Immature natural killer cell (primary cell): ENCODE data around the gene SLC23A2. TPM values are rescaled to one million over a fixed set of nuclear protein-coding genes. Genes with fewer than 3 reads are reported as not detected.
"Not testable (repeated sequence)": the region's sequence is repeated elsewhere in the genome, so short reads cannot be mapped to it uniquely, and the experiment has no call there.

ENCODE experiments used
- DNase-seq, 3 donors: peaks; one replicate each; pipeline ENCODE4 v3.0.0; 2022; ENCODE audit warnings: mixed read lengths in 1 of 3
- H3K27ac Mint-ChIP-seq, 6 donors: one replicate each; pipeline ENCODE4 v1.8.0; 2020; ENCODE audit warnings: mixed read lengths in 6 of 6, mild to moderate bottlenecking in 5 of 6, inconsistent platforms in 4 of 6, moderate library complexity in 3 of 6
- H3K27me3 Mint-ChIP-seq, 3 donors: one replicate each; pipeline ENCODE4 v1.8.0; 2020 to 2021; ENCODE audit warnings: low read depth in 3 of 3, mild to moderate bottlenecking in 3 of 3, mixed read lengths in 3 of 3, moderate library complexity in 3 of 3, inconsistent platforms in 1 of 3
- H3K36me3 Mint-ChIP-seq, 3 donors: one replicate each; pipeline ENCODE4 v1.8.0; 2020; ENCODE audit warnings: mixed read lengths in 3 of 3, inconsistent platforms in 2 of 3, mild to moderate bottlenecking in 2 of 3
- H3K4me1 Mint-ChIP-seq, 2 donors: one replicate each; pipeline ENCODE4 v1.8.0; 2020; ENCODE audit warnings: inconsistent platforms in 2 of 2, mild to moderate bottlenecking in 2 of 2, mixed read lengths in 2 of 2, moderate library complexity in 1 of 2
- H3K4me3 Mint-ChIP-seq, 5 donors: one replicate each; pipeline ENCODE4 v1.8.0; 2020; ENCODE audit warnings: mild to moderate bottlenecking in 5 of 5, mixed read lengths in 5 of 5, inconsistent platforms in 3 of 5, moderate library complexity in 3 of 5
- H3K9me3 Mint-ChIP-seq, 6 donors: one replicate each; pipeline ENCODE4 v1.8.0; 2020; ENCODE audit warnings: mild to moderate bottlenecking in 6 of 6, mixed read lengths in 6 of 6, inconsistent platforms in 4 of 6, moderate library complexity in 3 of 6
- polyA plus RNA-seq, 3 donors: library from polyadenylated mRNA; unstranded; fragments of 300-500 nt; fragmentation: Illumina TruSeq; gene quantifications; one replicate each; pipeline ENCODE4 v1.2.3, GENCODE V29; 2021

SLC23A2 gene
- polyA plus RNA-seq, 3 donors from 2014 or later, result 5.0 to 9.3 (median 5.1) TPM

GRCh38 chr20:4894409-4894808 lies 106.9 kb downstream of the SLC23A2 start:
- Mint-ChIP-seq H3K27ac (peak overlapping the region in 3 of 6 donors; percentile 38 to 83 (median 62)), H3K9me3 (no peaks in the 10 kb centered on the region), H3K27me3 (peaks cover 0 to 2% (median 0%) of the 10 kb centered on the region in 3 donors)

DNA sequence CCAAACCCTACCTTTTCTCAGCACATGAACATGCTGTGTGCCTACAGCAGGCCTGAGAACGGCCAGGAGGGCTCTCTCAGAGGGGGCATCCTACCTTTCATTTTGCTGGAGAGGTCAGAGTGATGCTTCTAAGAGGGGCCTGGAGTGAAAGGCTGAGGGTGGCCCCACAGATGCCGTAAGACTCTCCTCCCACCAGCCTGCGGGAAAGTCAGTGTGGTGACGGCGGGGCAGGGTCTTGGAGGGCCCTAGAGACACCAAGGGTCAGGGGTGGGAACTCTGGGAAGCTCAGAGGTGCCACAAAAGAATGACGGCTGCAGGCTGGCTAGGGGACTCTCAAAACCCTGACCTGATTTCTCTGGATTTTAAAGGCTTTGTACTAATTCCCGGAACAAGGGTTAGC lies 107.6 kb downstream of the SLC23A2 start:
- H3K27ac Mint-ChIP-seq, result peak overlapping the region in 3 of 6 donors; percentile 8 to 66 (median 35)
- peaks cover 0 to 1% (median 0%) of the 10 kb centered on the region in 3 donors for H3K27me3 Mint-ChIP-seq
- H3K4me3 Mint-ChIP-seq, result no peak overlapping the region
- no peaks in the 10 kb centered on the region for H3K9me3 Mint-ChIP-seq
- peaks cover 0 to 12% (median 7%) of the 10 kb centered on the region in 3 donors for H3K36me3 Mint-ChIP-seq
- no peak for DNase-seq
- peaks cover 34 to 47% of the 10 kb centered on the region in 2 donors for H3K4me1 Mint-ChIP-seq

More at GRCh38 chr20:4894409-4894808, 106.9 kb downstream of the SLC23A2 start:
- DNase-seq, result no peak
- peaks cover 0 to 18% (median 6%) of the 10 kb centered on the region in 3 donors for H3K36me3 Mint-ChIP-seq
- no peak overlapping the region for H3K4me3 Mint-ChIP-seq
- H3K4me1 Mint-ChIP-seq, result peaks cover 34 to 47% of the 10 kb centered on the region in 2 donors

DNA sequence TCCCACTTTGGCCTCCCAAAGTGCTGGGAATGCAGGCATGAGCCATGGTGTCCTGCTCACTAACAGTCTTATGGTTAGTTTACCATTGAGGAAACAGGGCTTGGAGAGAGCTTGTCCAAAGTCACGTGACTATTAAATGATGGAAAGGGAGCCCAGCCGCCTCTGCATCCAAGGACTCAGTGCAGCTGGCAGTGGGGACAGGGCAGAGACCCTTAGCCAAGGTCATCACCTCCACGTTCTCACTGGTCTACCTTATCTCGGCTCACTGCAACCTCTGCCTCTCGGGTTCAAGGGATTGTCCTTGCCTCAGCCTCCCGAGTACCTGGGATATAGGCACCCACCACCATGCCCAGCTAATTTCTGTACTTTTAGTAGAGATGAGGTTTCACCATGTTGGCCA lies 109.3 kb downstream of the SLC23A2 start:
- DNase-seq, result no peak
- Mint-ChIP-seq H3K27ac (no peak overlapping the region), H3K36me3 (peaks cover 0 to 8% (median 7%) of the 10 kb centered on the region in 3 donors), H3K27me3 (peaks cover 0 to under 1% (median 0%) of the 10 kb centered on the region in 3 donors), H3K4me1 (peaks cover 29 to 38% of the 10 kb centered on the region in 2 donors), H3K4me3 (no peak overlapping the region), H3K9me3 (no peaks in the 10 kb centered on the region)

GRCh38 chr20:4891190-4891763 lies 110.0 kb downstream of the SLC23A2 start:
- Mint-ChIP-seq H3K4me1 (peaks cover 28 to 41% of the 10 kb centered on the region in 2 donors), H3K27ac (peak overlapping the region in 3 of 6 donors; percentile 8 to 45 (median 12)), H3K27me3 (peaks cover 0 to 2% (median 0%) of the 10 kb centered on the region in 3 donors), H3K36me3 (peaks cover 0 to 10% (median 8%) of the 10 kb centered on the region in 3 donors), H3K4me3 (no peak overlapping the region), H3K9me3 (no peaks in the 10 kb centered on the region)
- DNase-seq, result no peak

DNA sequence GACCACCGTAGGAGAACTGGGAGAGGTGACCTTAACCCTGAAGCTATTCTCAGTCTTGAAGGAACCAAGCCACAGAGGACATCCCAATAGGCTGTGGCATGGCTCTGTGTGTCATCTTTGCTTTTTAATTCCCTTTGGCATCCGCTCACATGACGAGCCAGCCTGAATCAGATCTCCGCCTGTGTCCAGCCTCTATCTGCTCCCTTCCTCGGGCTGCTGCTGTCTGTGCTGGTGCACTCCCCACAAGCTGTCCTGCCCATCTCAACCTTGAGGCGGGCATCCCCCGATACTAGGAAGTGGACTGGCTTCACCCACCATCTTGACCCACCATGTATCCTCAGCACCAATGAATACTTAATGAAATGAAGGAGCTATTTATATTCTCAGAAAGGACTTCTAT lies 111.9 kb downstream of the SLC23A2 start:
- Mint-ChIP-seq H3K27ac (no peak overlapping the region), H3K36me3 (peaks cover under 1 to 12% (median 10%) of the 10 kb centered on the region in 3 donors), H3K4me3 (no peak overlapping the region), H3K27me3 (peaks cover 0 to 2% (median 0%) of the 10 kb centered on the region in 3 donors), H3K9me3 (no peaks in the 10 kb centered on the region), H3K4me1 (peaks cover 28 to 44% of the 10 kb centered on the region in 2 donors)
- no peak for DNase-seq

GRCh38 chr20:4887586-4887985 lies 113.7 kb downstream of the SLC23A2 start:
- peaks cover 29 to 36% of the 10 kb centered on the region in 2 donors for H3K4me1 Mint-ChIP-seq
- H3K27ac Mint-ChIP-seq, result peak overlapping the region in 2 of 6 donors; percentile 19 to 64
- H3K9me3 Mint-ChIP-seq, result no peaks in the 10 kb centered on the region
- H3K36me3 Mint-ChIP-seq, result peaks cover 16 to 29% (median 26%) of the 10 kb centered on the region in 3 donors
- H3K4me3 Mint-ChIP-seq, result no peak overlapping the region
- no peak for DNase-seq
- H3K27me3 Mint-ChIP-seq, result peaks cover 0 to 2% (median 0%) of the 10 kb centered on the region in 3 donors

- no peaks in the 10 kb centered on the region for H3K9me3 Mint-ChIP-seq
- H3K27me3 Mint-ChIP-seq, result peaks cover 0 to 2% (median 0%) of the 10 kb centered on the region in 3 donors
- DNase-seq, result no peak
- peaks cover 19 to 31% (median 26%) of the 10 kb centered on the region in 3 donors for H3K36me3 Mint-ChIP-seq
- peak overlapping the region in 5 of 6 donors; percentile 17 to 77 (median 30) for H3K27ac Mint-ChIP-seq
- H3K4me3 Mint-ChIP-seq, result no peak overlapping the region
- peaks cover 34 to 37% of the 10 kb centered on the region in 2 donors for H3K4me1 Mint-ChIP-seq
These were observed 114.4 kb downstream of the SLC23A2 start for GRCh38 chr20:4886771-4887527.

- Mint-ChIP-seq H3K4me1 (peaks cover 43 to 44% of the 10 kb centered on the region in 2 donors), H3K36me3 (peaks cover 21 to 35% (median 30%) of the 10 kb centered on the region in 3 donors), H3K27ac (peak overlapping the region; percentile 20 to 88 (median 72))
These were observed 115.4 kb downstream of the SLC23A2 start for GRCh38 chr20:4885877-4886276.

DNA sequence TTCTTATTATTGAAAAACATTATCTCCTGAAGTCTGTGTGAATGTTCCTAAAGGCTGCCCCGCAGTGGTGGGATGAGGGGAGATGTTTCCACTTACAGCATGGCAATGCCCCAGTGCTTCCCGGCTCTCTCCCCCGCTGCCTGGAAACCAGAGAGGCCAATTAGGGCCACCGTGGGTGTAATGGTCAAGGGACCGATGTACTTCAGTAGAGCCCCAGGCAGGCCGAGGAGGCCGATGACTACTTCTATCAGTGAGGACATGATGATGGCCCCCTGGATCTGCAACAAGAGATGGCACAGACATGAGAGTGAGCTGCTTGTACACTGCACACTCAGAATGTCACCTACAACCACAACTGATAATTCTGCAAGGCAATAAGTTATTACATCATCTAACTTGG lies 117.8 kb downstream of the SLC23A2 start:
- DNase-seq, result no peak
- no peak overlapping the region for H3K27ac Mint-ChIP-seq
- peaks cover 49 to 55% of the 10 kb centered on the region in 2 donors for H3K4me1 Mint-ChIP-seq
- H3K4me3 Mint-ChIP-seq, result no peak overlapping the region
- H3K27me3 Mint-ChIP-seq, result peaks cover 0 to 2% (median 1%) of the 10 kb centered on the region in 3 donors
- H3K36me3 Mint-ChIP-seq, result peaks cover 32 to 39% (median 34%) of the 10 kb centered on the region in 3 donors
- no peaks in the 10 kb centered on the region for H3K9me3 Mint-ChIP-seq

More at GRCh38 chr20:4885877-4886276, 115.4 kb downstream of the SLC23A2 start:
- Mint-ChIP-seq H3K27me3 (peaks cover 0 to 2% (median 0%) of the 10 kb centered on the region in 3 donors), H3K9me3 (no peaks in the 10 kb centered on the region), H3K4me3 (peak overlapping the region; percentile 15 to 42 (median 40))
- peak; percentile 3 to 33 (median 19) for DNase-seq

GRCh38 chr20:4883051-4883450 lies 118.3 kb downstream of the SLC23A2 start:
- Mint-ChIP-seq H3K9me3 (no peaks in the 10 kb centered on the region), H3K36me3 (peaks cover 32 to 39% (median 34%) of the 10 kb centered on the region in 3 donors), H3K4me3 (no peak overlapping the region), H3K4me1 (peaks cover 49 to 55% of the 10 kb centered on the region in 2 donors), H3K27ac (no peak overlapping the region), H3K27me3 (peaks cover 0 to 2% (median 1%) of the 10 kb centered on the region in 3 donors)
- no peak for DNase-seq

- Mint-ChIP-seq H3K9me3 (no peaks in the 10 kb centered on the region), H3K4me1 (peaks cover 39 to 47% of the 10 kb centered on the region in 2 donors), H3K4me3 (no peak overlapping the region), H3K27ac (peak overlapping the region in 2 of 6 donors; percentile 34 to 58), H3K27me3 (peaks cover 0 to 1% (median 0%) of the 10 kb centered on the region in 3 donors), H3K36me3 (peaks cover 32 to 38% (median 36%) of the 10 kb centered on the region in 3 donors)
- DNase-seq, result no peak
These were observed 120.1 kb downstream of the SLC23A2 start for GRCh38 chr20:4881006-4881730.

DNA sequence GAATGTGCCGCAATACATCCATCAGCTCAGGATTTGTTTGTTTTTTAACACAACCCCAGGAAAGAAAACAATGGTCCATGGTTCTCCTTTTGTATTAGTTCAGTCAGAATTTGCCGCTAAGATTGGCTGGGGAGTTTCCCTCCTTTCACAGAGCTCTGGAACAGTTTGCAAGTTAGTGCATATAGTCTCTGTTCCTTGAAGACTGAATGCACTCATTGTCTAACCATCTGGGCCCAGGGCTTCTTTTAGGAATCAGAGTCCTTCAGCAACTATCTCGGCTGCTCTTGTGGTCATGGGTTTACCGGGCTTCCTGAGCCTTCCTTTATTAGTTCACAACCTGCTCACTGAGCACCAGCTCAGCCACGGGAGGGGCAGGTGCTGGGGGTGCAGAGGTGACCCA lies 121.3 kb downstream of the SLC23A2 start:
- no peaks in the 10 kb centered on the region for H3K9me3 Mint-ChIP-seq
- no peak for DNase-seq
- peak overlapping the region in 2 of 6 donors; percentile 6 to 34 for H3K27ac Mint-ChIP-seq
- peaks cover 32 to 42% (median 36%) of the 10 kb centered on the region in 3 donors for H3K36me3 Mint-ChIP-seq
- peaks cover 28 to 36% of the 10 kb centered on the region in 2 donors for H3K4me1 Mint-ChIP-seq
- H3K27me3 Mint-ChIP-seq, result peaks cover 0 to 1% (median 0%) of the 10 kb centered on the region in 3 donors
- H3K4me3 Mint-ChIP-seq, result no peak overlapping the region

DNA sequence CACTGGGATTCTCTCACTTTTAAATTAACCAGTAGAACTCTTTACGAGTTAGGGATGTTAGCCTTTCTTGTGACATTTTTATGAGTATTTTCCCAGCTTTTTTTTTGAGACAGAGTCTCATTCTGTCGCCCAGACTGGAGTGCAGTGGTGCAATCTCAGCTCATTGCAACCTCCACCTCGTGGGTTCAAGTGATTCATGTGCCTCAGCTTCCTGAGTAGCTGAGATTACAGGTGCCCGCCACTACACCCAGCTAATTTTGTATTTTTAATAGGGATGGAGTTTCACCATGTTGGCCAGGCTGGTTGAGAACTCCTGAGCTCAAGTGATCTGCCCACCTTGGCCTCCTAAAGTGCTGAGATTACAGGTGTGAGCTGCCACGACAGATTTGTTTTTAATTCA lies 123.2 kb downstream of the SLC23A2 start:
- H3K36me3 Mint-ChIP-seq, result peaks cover 25 to 46% (median 31%) of the 10 kb centered on the region in 3 donors
- not testable (repeated sequence) for H3K27me3 Mint-ChIP-seq, H3K4me3 Mint-ChIP-seq, DNase-seq, H3K9me3 Mint-ChIP-seq, H3K27ac Mint-ChIP-seq
- H3K4me1 Mint-ChIP-seq, result peaks cover 23 to 27% of the 10 kb centered on the region in 2 donors
